D721Med (cell line): Measurements from ENCODE around the gene UBE3C.

Source experiments
- DNase-seq: peaks from one replicate; pipeline ENCODE4 v3.0.0; 2011; ENCODE audit warnings: low spot score; ENCODE audit not compliant: insufficient read length
- FAIRE-seq: peaks from 2 replicates; lab custom pipeline; 2011; peaks lifted over from hg19 to GRCh38; lab: Jason Lieb, UNC
- CTCF ChIP-seq: IDR thresholded peaks from 2 replicates; pipeline ENCODE4 v1.5.1; 2012; ENCODE audit warnings: mild to moderate bottlenecking, control low read depth; ENCODE audit not compliant: insufficient read depth; ENCODE audit errors: missing control alignments

UBE3C gene

GRCh38 chr7:157177333-157177982, 38.7 kb downstream of the UBE3C start:
- no peak for TF ChIP-seq CTCF
- DNase-seq = peak; percentile 38
- peak; percentile 85 for FAIRE-seq

- no peak for TF ChIP-seq CTCF
- DNase-seq (no peak), FAIRE-seq (no peak)
Measured at GRCh38 chr7:157177983-157178381, 39.3 kb downstream of the UBE3C start.

GRCh38 chr7:157183832-157184231, 45.1 kb downstream of the UBE3C start:
- TF ChIP-seq CTCF = no peak
- FAIRE-seq (no peak), DNase-seq (no peak)

GRCh38 chr7:157188091-157188665, 49.5 kb downstream of the UBE3C start:
- no peak for FAIRE-seq
- DNase-seq = no peak
- no peak for TF ChIP-seq CTCF

- DNase-seq (no peak), FAIRE-seq (no peak)
- no peak for TF ChIP-seq CTCF
Measured at GRCh38 chr7:157189405-157189804, 50.7 kb downstream of the UBE3C start.

- DNase-seq = no peak
- no peak for TF ChIP-seq CTCF
- no peak for FAIRE-seq
Measured at GRCh38 chr7:157192861-157193260, 54.1 kb downstream of the UBE3C start.

GRCh38 chr7:157193274-157193673, 54.5 kb downstream of the UBE3C start:
- FAIRE-seq = no peak
- TF ChIP-seq CTCF = no peak
- no peak for DNase-seq
